Measurements from ENCODE around the gene CRBN. TPM values are rescaled to one million over a fixed set of nuclear protein-coding genes. Genes with fewer than 3 reads are reported as not detected.

The CRBN gene
- total RNA-seq, 4 donors from 2014 or later = 31.2 to 158 (median 83.0) TPM

DNA sequence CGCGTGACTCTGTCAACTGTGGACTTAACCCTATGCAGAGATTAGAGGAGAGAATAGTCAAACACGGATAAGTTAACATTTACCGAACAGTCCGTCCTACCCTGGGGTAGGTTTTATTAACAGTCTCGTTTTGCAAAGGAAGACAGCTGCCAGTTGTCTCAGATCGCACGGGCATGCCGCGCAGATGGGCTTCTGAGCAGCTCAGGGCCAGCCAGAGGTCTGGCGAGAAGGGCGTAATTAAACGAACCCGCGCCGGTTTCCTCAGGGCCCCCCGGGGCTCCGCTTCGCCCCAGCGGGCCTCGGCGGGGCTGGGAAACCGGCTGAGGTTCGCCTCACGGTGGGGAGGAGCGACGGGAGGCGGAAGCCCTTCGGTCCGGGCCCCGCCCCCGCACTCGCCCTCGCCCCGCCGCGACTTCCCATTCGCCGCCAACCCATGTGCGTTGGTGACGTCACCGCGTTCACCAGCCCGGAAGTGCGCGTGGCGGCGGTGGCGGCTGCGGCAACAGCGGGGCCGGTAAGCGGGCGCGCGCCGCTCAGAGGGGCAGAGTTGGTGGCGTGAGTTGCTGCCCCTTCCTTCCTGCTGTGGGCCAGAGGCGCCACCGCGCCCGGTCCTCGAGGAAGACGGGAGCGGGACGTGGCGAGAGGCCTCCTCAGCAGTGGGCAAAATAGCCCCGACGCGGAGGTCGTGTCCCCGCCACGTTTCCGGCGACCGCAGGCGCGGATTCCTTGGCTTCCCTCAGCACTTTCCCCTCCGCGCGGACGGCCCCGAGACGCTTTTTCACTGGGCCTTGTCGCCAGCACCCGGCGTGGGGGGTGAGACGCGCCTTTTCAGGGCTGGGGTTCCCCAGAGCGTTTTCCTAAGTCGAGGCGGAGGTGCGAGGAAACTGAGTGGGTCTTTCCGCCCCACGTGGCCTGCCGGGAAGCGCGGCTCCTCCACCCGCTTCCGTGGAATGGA, 52.7 kb downstream of the CRBN start, which contains the start of gene TRNT1:
Gene TRNT1 (plus strand): TSS at position 464 of the 955 bp plus-strand sequence. CDS start 2,101 bp downstream, outside the sequence.
- DNase-seq = peak; percentile 98
- peaks cover 0 to 20% (median 7%) of the 10 kb centered on the region in 4 donors for H3K36me3 ChIP-seq
- in situ Hi-C loops (cut with MboI; ENCODE audit: low pct_ligation_motif_present in 1 of 4, low pct_unique_long_range_greater_than_20kb in 1 of 4, low sequenced_read_pairs in 3 of 4) (no loop called here), intact Hi-C loops (cut with DNase I; ENCODE audit: low total_unique reads) (no loop called here)
- H3K9me3 ChIP-seq = no peaks in the 10 kb centered on the region
- peaks cover 6 to 17% (median 12%) of the 10 kb centered on the region in 4 donors for H3K4me1 ChIP-seq
- 1% methylated on average over 97 of the region's 100 CpGs; no CpG with 5 or more reads in 1 of the 2 donors for WGBS, 2 donors (ENCODE audit: low coverage in 1 of 2)
- peak within 1 kb of the TSS; percentile 71 to 87 (median 82) for H3K4me3 ChIP-seq
- H3K27ac ChIP-seq = peak within 1 kb of the TSS; percentile 89 to 94 (median 92)
- no peaks in the 10 kb centered on the region for H3K27me3 ChIP-seq
- no peak for TF ChIP-seq EP300 (IDR thresholded peaks at IDR 0.05; ENCODE audit: low read depth)
- peak; percentile 93 for TF ChIP-seq POLR2A (IDR thresholded peaks at IDR 0.05)
- TF ChIP-seq POLR2AphosphoS5 (IDR thresholded peaks at IDR 0.05) = peak; percentile 93 to 98 (median 97)
- TF ChIP-seq, protein P1, sequence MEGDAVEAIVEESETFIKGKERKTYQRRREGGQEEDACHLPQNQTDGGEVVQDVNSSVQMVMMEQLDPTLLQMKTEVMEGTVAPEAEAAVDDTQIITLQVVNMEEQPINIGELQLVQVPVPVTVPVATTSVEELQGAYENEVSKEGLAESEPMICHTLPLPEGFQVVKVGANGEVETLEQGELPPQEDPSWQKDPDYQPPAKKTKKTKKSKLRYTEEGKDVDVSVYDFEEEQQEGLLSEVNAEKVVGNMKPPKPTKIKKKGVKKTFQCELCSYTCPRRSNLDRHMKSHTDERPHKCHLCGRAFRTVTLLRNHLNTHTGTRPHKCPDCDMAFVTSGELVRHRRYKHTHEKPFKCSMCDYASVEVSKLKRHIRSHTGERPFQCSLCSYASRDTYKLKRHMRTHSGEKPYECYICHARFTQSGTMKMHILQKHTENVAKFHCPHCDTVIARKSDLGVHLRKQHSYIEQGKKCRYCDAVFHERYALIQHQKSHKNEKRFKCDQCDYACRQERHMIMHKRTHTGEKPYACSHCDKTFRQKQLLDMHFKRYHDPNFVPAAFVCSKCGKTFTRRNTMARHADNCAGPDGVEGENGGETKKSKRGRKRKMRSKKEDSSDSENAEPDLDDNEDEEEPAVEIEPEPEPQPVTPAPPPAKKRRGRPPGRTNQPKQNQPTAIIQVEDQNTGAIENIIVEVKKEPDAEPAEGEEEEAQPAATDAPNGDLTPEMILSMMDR (IDR thresholded peaks at IDR 0.05) = peak in 1 of 5 experiments; percentile 27

DNA sequence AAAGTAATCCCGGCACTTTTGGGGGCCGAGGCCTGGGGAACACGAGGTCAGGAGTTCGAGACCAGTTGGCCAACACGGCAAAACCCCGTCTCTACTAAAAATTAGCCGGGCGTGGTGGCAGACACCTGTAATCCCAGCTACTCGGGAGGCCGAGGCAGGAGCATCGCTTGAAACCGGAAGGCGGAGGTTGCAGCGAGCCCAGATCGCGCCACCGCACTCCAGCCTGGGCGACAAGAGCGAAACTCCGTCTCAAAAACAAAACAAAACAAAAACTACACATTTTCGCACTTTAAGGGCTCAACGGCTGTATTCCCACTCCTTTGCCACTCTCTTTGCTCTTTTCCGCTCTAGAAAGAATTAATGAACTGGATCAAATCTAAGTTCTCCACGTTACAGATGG, 53.5 kb downstream of the CRBN start:
- intact Hi-C loops (cut with DNase I; ENCODE audit: low total_unique reads) = no loop called here
- Histone ChIP-seq H3K9me3 (no peaks in the 10 kb centered on the region), H3K27me3 (no peaks in the 10 kb centered on the region), H3K27ac (peak overlapping the region; percentile 89 to 94 (median 92)), H3K4me1 (peaks cover 6 to 17% (median 12%) of the 10 kb centered on the region in 4 donors), H3K36me3 (peaks cover 0 to 17% (median 7%) of the 10 kb centered on the region in 4 donors), H3K4me3 (peak overlapping the region; percentile 57 to 87 (median 82))
- in situ Hi-C loops (cut with MboI; ENCODE audit: low pct_ligation_motif_present in 1 of 4, low pct_unique_long_range_greater_than_20kb in 1 of 4, low sequenced_read_pairs in 3 of 4) = no loop called here
- 72 to 91% methylated on average over 10 to 24 of the region's 24 CpGs for WGBS, 2 donors (ENCODE audit: low coverage in 1 of 2)
- DNase-seq = no peak
- TF ChIP-seq EP300 (IDR thresholded peaks at IDR 0.05; ENCODE audit: low read depth) = no peak

DNA sequence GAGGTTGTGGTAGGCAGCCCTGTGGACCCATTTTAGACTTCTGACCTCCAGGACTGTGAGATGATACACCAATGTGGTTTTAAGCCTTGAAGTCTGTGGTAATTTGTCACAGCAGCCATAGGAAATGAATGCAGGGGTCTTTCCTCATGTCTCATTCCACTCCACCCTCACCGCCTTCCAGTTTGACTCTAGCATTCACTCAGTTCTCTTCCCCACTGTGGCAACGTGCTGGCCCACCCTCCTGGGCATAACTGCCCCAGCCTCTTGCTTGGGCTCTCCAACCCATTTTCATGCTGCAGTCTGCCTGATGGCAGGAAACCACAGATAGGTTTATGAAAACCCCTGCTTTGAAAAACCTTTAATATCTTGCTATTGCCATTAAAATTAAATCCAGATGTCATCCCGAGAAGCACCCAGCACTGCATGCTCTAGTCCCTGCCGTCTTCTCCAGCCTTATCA, 60.1 kb downstream of the CRBN start:
- WGBS, 2 donors (ENCODE audit: low coverage in 1 of 2) = 73 to 86% methylated on average over 1 to 4 of the region's 4 CpGs
- Histone ChIP-seq H3K4me1 (no peaks in the 10 kb centered on the region), H3K9me3 (no peaks in the 10 kb centered on the region), H3K27ac (no peak overlapping the region), H3K27me3 (no peaks in the 10 kb centered on the region), H3K4me3 (no peak overlapping the region), H3K36me3 (no peaks in the 10 kb centered on the region)
- in situ Hi-C loops (cut with MboI; ENCODE audit: low pct_ligation_motif_present in 1 of 4, low pct_unique_long_range_greater_than_20kb in 1 of 4, low sequenced_read_pairs in 3 of 4) = no loop called here
- TF ChIP-seq EP300 (IDR thresholded peaks at IDR 0.05; ENCODE audit: low read depth) (no peak), POLR2A (IDR thresholded peaks at IDR 0.05) (no peak), POLR2AphosphoS5 (IDR thresholded peaks at IDR 0.05) (no peak)
- TF ChIP-seq, protein P1 (IDR thresholded peaks at IDR 0.05) = no peak
- intact Hi-C loops (cut with DNase I; ENCODE audit: low total_unique reads) = no loop called here
- no peak for DNase-seq

DNA sequence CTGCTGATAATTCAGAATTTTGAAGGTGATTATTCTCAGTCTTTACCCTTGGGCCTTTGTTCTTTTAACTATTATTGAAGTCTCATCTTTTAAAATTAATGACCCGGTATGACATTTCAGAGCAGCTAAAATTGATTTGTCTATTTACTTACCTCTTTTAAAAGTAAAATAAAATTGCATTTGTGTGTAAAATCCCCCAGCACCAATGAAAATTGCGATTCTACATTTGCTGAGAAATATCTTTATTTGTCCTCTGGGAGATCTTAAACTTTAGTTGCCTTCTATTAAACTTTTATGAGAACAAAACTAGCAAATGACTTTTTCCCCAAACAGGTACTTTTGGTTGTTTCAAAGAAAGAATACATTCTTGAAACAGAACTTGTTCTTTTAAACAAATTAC, 61.8 kb downstream of the CRBN start:
- H3K27ac ChIP-seq = no peak overlapping the region
- no peaks in the 10 kb centered on the region for H3K4me1 ChIP-seq
- WGBS, 2 donors (ENCODE audit: low coverage in 1 of 2) = 85% methylated on average over 2 of the region's 2 CpGs
- TF ChIP-seq POLR2A (IDR thresholded peaks at IDR 0.05) = no peak
- TF ChIP-seq, protein P1 (IDR thresholded peaks at IDR 0.05) = no peak
- no peak for TF ChIP-seq EP300 (IDR thresholded peaks at IDR 0.05; ENCODE audit: low read depth)
- no peak for TF ChIP-seq POLR2AphosphoS5 (IDR thresholded peaks at IDR 0.05)
- intact Hi-C loops (cut with DNase I; ENCODE audit: low total_unique reads) = no loop called here
- H3K27me3 ChIP-seq = no peaks in the 10 kb centered on the region
- in situ Hi-C loops (cut with MboI; ENCODE audit: low pct_ligation_motif_present in 1 of 4, low pct_unique_long_range_greater_than_20kb in 1 of 4, low sequenced_read_pairs in 3 of 4) = no loop called here
- no peak overlapping the region for H3K4me3 ChIP-seq
- no peak for DNase-seq
- H3K36me3 ChIP-seq = no peaks in the 10 kb centered on the region
- no peaks in the 10 kb centered on the region for H3K9me3 ChIP-seq
